Measurements from ENCODE around the gene DHRS12. TPM values are rescaled to one million over a fixed set of nuclear protein-coding genes. Genes with fewer than 3 reads are reported as not detected.

Gene DHRS12
- total and polyA plus RNA-seq, 3 donors from 2014 or later, result 11.4 to 16.8 (median 15.9) TPM

GRCh38 chr13:51840917-51841316, 37.0 kb upstream of the DHRS12 start:
- TF ChIP-seq POLR2A (IDR thresholded peaks at IDR 0.05), result no peak
- TF ChIP-seq CTCF (IDR thresholded peaks at IDR 0.05), result no peak
- Histone ChIP-seq H3K4me1 (no peaks in the 10 kb centered on the region), H3K36me3 (ENCODE audit: low read depth, missing control alignments) (no peaks in the 10 kb centered on the region), H3K9me3 (no peaks in the 10 kb centered on the region), H3K27me3 (no peaks in the 10 kb centered on the region), H3K27ac (no peak overlapping the region), H3K4me3 (no peak overlapping the region)
- WGBS, 2 donors, result 79 to 95% methylated on average over 6 of the region's 6 CpGs
- no peak for DNase-seq
- intact Hi-C loops (cut with DNase I; ENCODE audit: low total_unique reads), result no loop called here

DNA sequence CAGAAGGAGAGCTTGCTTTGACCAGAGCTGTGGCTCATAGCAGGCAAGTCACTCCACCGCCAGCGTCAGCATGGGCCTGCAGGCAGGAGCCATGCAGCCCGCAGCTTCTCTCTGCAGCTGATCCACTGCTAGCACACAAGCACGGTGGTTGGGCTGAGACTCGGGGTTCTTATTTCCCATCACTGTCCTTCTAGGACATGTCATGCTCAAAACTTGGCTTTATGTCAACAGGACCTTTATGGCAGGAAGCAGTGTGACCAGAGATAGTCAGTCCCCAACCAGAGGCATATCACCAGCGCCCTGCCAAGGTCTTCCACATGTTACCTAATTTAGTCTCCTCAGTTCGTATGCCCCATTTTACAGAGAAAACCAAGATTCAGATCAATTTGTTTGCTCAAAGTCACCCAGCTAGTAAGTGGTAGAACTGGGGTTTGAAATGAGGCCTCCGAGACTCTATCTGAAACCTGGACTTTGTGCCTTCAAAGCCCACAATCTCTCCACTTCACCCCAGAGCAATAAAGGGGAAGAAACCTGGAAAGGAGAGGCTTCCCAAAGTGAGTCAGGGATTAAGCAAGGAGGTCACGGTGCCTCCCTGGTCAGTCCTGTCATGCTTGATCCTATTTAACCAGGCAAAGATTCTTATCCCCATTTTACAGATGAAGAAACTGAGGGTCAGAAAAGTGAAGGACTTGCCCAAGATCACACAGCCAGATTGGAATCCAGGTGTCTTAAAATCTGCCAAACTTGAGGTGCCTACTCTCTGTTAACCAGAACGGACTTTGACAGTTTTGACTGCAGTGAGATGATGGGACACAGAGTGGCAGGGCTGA, 36.0 kb upstream of the DHRS12 start:
- Histone ChIP-seq H3K27me3 (no peaks in the 10 kb centered on the region), H3K4me1 (no peaks in the 10 kb centered on the region), H3K4me3 (no peak overlapping the region), H3K36me3 (ENCODE audit: low read depth, missing control alignments) (no peaks in the 10 kb centered on the region), H3K9me3 (no peaks in the 10 kb centered on the region), H3K27ac (no peak overlapping the region)
- DNase-seq, result no peak
- intact Hi-C loops (cut with DNase I; ENCODE audit: low total_unique reads), result no loop called here
- no peak for TF ChIP-seq POLR2A (IDR thresholded peaks at IDR 0.05)
- TF ChIP-seq CTCF (IDR thresholded peaks at IDR 0.05), result no peak
- 89 to 90% methylated on average over 8 to 10 of the region's 10 CpGs for WGBS, 2 donors

- 91 to 93% methylated on average over 8 of the region's 8 CpGs for WGBS, 2 donors
- TF ChIP-seq CTCF (IDR thresholded peaks at IDR 0.05), result no peak
- no peak for TF ChIP-seq POLR2A (IDR thresholded peaks at IDR 0.05)
- Histone ChIP-seq H3K9me3 (no peaks in the 10 kb centered on the region), H3K27me3 (no peaks in the 10 kb centered on the region), H3K4me1 (no peaks in the 10 kb centered on the region), H3K36me3 (ENCODE audit: low read depth, missing control alignments) (no peaks in the 10 kb centered on the region), H3K27ac (no peak overlapping the region), H3K4me3 (no peak overlapping the region)
- no peak for DNase-seq
- intact Hi-C loops (cut with DNase I; ENCODE audit: low total_unique reads), result no loop called here
These were observed 34.4 kb upstream of the DHRS12 start for GRCh38 chr13:51838240-51838846.

- Histone ChIP-seq H3K9me3 (no peaks in the 10 kb centered on the region), H3K27me3 (no peaks in the 10 kb centered on the region), H3K27ac (no peak overlapping the region), H3K4me1 (no peaks in the 10 kb centered on the region), H3K36me3 (ENCODE audit: low read depth, missing control alignments) (no peaks in the 10 kb centered on the region), H3K4me3 (no peak overlapping the region)
- TF ChIP-seq CTCF (IDR thresholded peaks at IDR 0.05), result no peak
- no peak for TF ChIP-seq POLR2A (IDR thresholded peaks at IDR 0.05)
- intact Hi-C loops (cut with DNase I; ENCODE audit: low total_unique reads), result no loop called here
- 87% methylated on average over 3 of the region's 3 CpGs for WGBS, 2 donors
- DNase-seq, result no peak
These were observed 33.1 kb upstream of the DHRS12 start for GRCh38 chr13:51837016-51837415.

Measured in testis (tissue), 3 donors.